HEK293 (cell line): Measurements from ENCODE around the gene PIN4.
"Not testable (repeated sequence)": the region's sequence is repeated elsewhere in the genome, so short reads cannot be mapped to it uniquely, and the experiment has no call there.

ENCODE experiments used
- CTCF ChIA-PET: fragments of 350-600 bp; formaldehyde crosslinking; extraction: SDS; loops from one replicate; lab custom pipeline; 2021; ENCODE audit warnings: antibody characterized with exemption; lab: Yijun Ruan, JAX
- POLR2A ChIA-PET: fragments of 300-600 bp; formaldehyde crosslinking; extraction: SDS; loops from one replicate; lab custom pipeline; 2020; ENCODE audit warnings: antibody characterized with exemption, inconsistent platforms; lab: Yijun Ruan, JAX
- H3K27ac ChIP-seq: fragments of 200-500 bp; sonication (Bioruptor generic); 2 replicates; pipeline ENCODE4 v1.5.1; 2014; ENCODE audit warnings: low read depth, low read length, control low read depth, inconsistent platforms; ENCODE audit errors: extremely low read depth
- H3K36me3 ChIP-seq, 2 experiments: fragments of 200-500 bp in 1 of 2; sonication (Bioruptor generic) in 1 of 2; 1 replicate in 1 of 2; 2 replicates in 1 of 2; pipeline ENCODE4 v1.5.1; 2014 to 2017; ENCODE audit warnings: inconsistent platforms in 2 of 2, low read length in 2 of 2; ENCODE audit not compliant: control insufficient read depth in 2 of 2, insufficient read depth in 1 of 2
- H3K4me1 ChIP-seq: fragments of 200-500 bp; sonication (Bioruptor generic); 2 replicates; pipeline ENCODE4 v1.5.1; 2014; ENCODE audit warnings: mild to moderate bottlenecking, low read length, inconsistent platforms; ENCODE audit not compliant: control insufficient read depth, insufficient read depth
- H3K4me3 ChIP-seq: 2 replicates; pipeline ENCODE4 v1.5.1; 2011; ENCODE audit warnings: low read depth, mild to moderate bottlenecking, control low read depth, low read length, moderate library complexity
- H3K9me3 ChIP-seq: fragments of 200-500 bp; sonication (Bioruptor generic); 2 replicates; pipeline ENCODE4 v1.5.1; 2014; ENCODE audit warnings: low read depth, low read length, inconsistent platforms; ENCODE audit not compliant: control insufficient read depth, insufficient read depth
- KLF10 ChIP-seq: fragments of 450-650 bp; IDR thresholded peaks from 2 replicates; pipeline ENCODE4 v1.5.1; 2018; ENCODE audit warnings: missing biosample characterization, mild to moderate bottlenecking, missing genetic modification characterization
- KLF9 ChIP-seq: fragments of 450-650 bp; formaldehyde crosslinking; IDR thresholded peaks from 2 replicates; pipeline ENCODE4 v1.5.1; 2016; ENCODE audit warnings: missing biosample characterization, missing genetic modification characterization, low read depth
- PRDM1 ChIP-seq: fragments of 450-650 bp; formaldehyde crosslinking; IDR thresholded peaks from 2 replicates; pipeline ENCODE4; 2016; ENCODE audit warnings: missing biosample characterization, missing genetic modification characterization
- REPIN1 ChIP-seq: fragments of 450-650 bp; formaldehyde crosslinking; IDR thresholded peaks from 2 replicates; pipeline ENCODE4 v1.5.1; 2017; ENCODE audit warnings: missing biosample characterization, missing genetic modification characterization, low read depth
- WT1 ChIP-seq: fragments of 450-650 bp; formaldehyde crosslinking; IDR thresholded peaks from 2 replicates; pipeline ENCODE4 v1.5.1; 2016; ENCODE audit warnings: missing biosample characterization, missing genetic modification characterization
- ZBTB26 ChIP-seq: fragments of 450-650 bp; formaldehyde crosslinking; optimal IDR thresholded peaks from 2 replicates; pipeline ENCODE3; 2016; ENCODE audit warnings: missing biosample characterization, mild to moderate bottlenecking, missing genetic modification characterization
- ZEB2 ChIP-seq: fragments of 450-650 bp; formaldehyde crosslinking; IDR thresholded peaks from 2 replicates; pipeline ENCODE4 v1.5.1; 2016; ENCODE audit warnings: missing biosample characterization, missing genetic modification characterization
- ZFP3 ChIP-seq: fragments of 450-650 bp; formaldehyde crosslinking; IDR thresholded peaks from 2 replicates; pipeline ENCODE4 v1.5.1; 2016; ENCODE audit warnings: low read depth, missing biosample characterization, missing genetic modification characterization
- ZFP37 ChIP-seq: fragments of 450-650 bp; formaldehyde crosslinking; IDR thresholded peaks from 2 replicates; pipeline ENCODE4 v1.5.1; 2016; ENCODE audit warnings: missing biosample characterization, missing genetic modification characterization
- ZNF10 ChIP-seq: fragments of 450-650 bp; formaldehyde crosslinking; IDR thresholded peaks from 2 replicates; pipeline ENCODE4 v1.5.1; 2017; ENCODE audit warnings: missing biosample characterization, missing genetic modification characterization
- ZNF121 ChIP-seq: fragments of 450-650 bp; formaldehyde crosslinking; IDR thresholded peaks from 2 replicates; pipeline ENCODE4 v1.5.1; 2016; ENCODE audit warnings: missing biosample characterization, missing genetic modification characterization
- ZNF138 ChIP-seq: fragments of 450-650 bp; formaldehyde crosslinking; IDR thresholded peaks from 2 replicates; pipeline ENCODE4 v1.5.1; 2016; ENCODE audit warnings: missing biosample characterization, missing genetic modification characterization, borderline replicate concordance
- ZNF221 ChIP-seq: fragments of 450-650 bp; formaldehyde crosslinking; IDR thresholded peaks from 2 replicates; pipeline ENCODE4 v1.5.1; 2017; ENCODE audit warnings: missing biosample characterization, missing genetic modification characterization, borderline replicate concordance
- ZNF354C ChIP-seq: fragments of 450-650 bp; formaldehyde crosslinking; IDR thresholded peaks from 2 replicates; pipeline ENCODE4 v1.5.1; 2016; ENCODE audit warnings: missing biosample characterization, missing genetic modification characterization, low read depth, borderline replicate concordance
- ZNF391 ChIP-seq: fragments of 450-650 bp; formaldehyde crosslinking; IDR thresholded peaks from 2 replicates; pipeline ENCODE4 v1.5.1; 2016; ENCODE audit warnings: low read depth, missing biosample characterization, missing genetic modification characterization, borderline replicate concordance
- ZNF394 ChIP-seq: fragments of 450-650 bp; formaldehyde crosslinking; IDR thresholded peaks from 2 replicates; pipeline ENCODE4 v1.5.1; 2016; ENCODE audit warnings: missing biosample characterization, missing genetic modification characterization, mild to moderate bottlenecking, moderate library complexity, borderline replicate concordance
- ZNF514 ChIP-seq: fragments of 450-650 bp; formaldehyde crosslinking; IDR thresholded peaks from 2 replicates; pipeline ENCODE4 v1.5.1; 2016; ENCODE audit warnings: missing biosample characterization, missing genetic modification characterization
- ZNF521 ChIP-seq: fragments of 450-650 bp; formaldehyde crosslinking; IDR thresholded peaks from 2 replicates; pipeline ENCODE4 v1.5.1; 2017; ENCODE audit warnings: missing biosample characterization, mild to moderate bottlenecking, missing genetic modification characterization
- ZNF561 ChIP-seq: fragments of 450-650 bp; IDR thresholded peaks from 2 replicates; pipeline ENCODE4 v1.5.1; 2018; ENCODE audit warnings: missing biosample characterization, missing genetic modification characterization, borderline replicate concordance
- ZNF571 ChIP-seq: fragments of 450-650 bp; formaldehyde crosslinking; IDR thresholded peaks from 2 replicates; pipeline ENCODE4 v1.5.0; 2017; ENCODE audit warnings: missing biosample characterization, missing genetic modification characterization
- ZNF621 ChIP-seq: fragments of 450-650 bp; formaldehyde crosslinking; IDR thresholded peaks from 2 replicates; pipeline ENCODE4 v1.5.1; 2017; ENCODE audit warnings: missing biosample characterization, missing genetic modification characterization
- ZNF677 ChIP-seq: fragments of 450-650 bp; IDR thresholded peaks from 2 replicates; pipeline ENCODE4 v1.5.0; 2018; ENCODE audit warnings: missing biosample characterization, mild to moderate bottlenecking, missing genetic modification characterization, moderate library complexity
- ZSCAN16 ChIP-seq: fragments of 450-650 bp; formaldehyde crosslinking; IDR thresholded peaks from 2 replicates; pipeline ENCODE4 v1.5.1; 2016; ENCODE audit warnings: missing biosample characterization, missing genetic modification characterization
- ZSCAN23 ChIP-seq: fragments of 450-650 bp; formaldehyde crosslinking; IDR thresholded peaks from 2 replicates; pipeline ENCODE4 v1.5.1; 2016; ENCODE audit warnings: missing biosample characterization, missing genetic modification characterization
- TF ChIP-seq, protein P1 (sequence below): fragments of 450-650 bp; formaldehyde crosslinking; IDR thresholded peaks from 2 replicates; pipeline ENCODE4 v1.5.1; 2016; ENCODE audit warnings: missing biosample characterization, missing genetic modification characterization

PIN4 gene

DNA sequence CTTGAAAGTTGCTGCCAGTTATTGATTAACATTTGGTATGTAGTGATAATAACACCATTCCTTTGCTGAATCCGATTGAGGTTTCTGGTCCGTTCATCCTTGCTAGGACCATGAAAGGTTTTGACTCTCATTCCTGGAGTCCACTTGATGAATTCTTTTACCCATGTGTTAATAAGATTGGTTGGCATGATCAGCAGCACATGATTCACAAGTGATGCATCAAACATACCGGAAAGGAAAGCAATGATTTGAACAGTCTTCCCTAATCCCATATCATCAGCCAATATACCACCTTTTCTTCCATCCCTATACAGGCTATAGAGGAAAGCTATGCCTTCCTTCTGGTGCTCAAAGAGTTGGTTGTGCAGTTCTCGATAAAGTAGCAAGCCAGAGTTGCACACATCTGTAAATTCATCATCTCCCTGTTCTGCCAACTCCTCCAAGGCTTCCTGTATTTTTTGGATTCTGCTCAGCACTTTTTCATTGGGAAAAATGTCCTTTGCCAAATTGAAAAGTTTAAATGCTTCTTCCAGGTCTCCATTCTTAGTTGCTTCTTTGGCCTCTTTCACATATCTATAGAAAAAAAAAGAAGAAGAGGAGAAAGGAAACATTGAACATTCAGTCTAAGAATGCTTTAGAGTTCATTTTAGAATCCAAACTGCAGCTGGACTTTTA lies 26.7 kb downstream of the PIN4 start:
- no peak overlapping the region for H3K4me3 ChIP-seq
- CTCF ChIA-PET, result interaction anchor here (0.7 kb wide), 3 partner anchors 10 to 1550 kb away, joined by 3 to 6 read pairs (median 5); no protein-coding TSS in a partner anchor
- H3K36me3 ChIP-seq, result peaks cover 21 to 59% of the 10 kb centered on the region in 2 experiments
- H3K4me1 ChIP-seq, result no peaks in the 10 kb centered on the region
- no peaks in the 10 kb centered on the region for H3K9me3 ChIP-seq
- POLR2A ChIA-PET, result no interaction called here
- no peak overlapping the region for H3K27ac ChIP-seq
- TF ChIP-seq ZNF138 (tag by site-specific recombination), result no peak
- TF ChIP-seq WT1 (tag by site-specific recombination), result no peak
- TF ChIP-seq ZNF221 (tag by site-specific recombination), result no peak
- no peak for TF ChIP-seq ZNF561 (tag by site-specific recombination)
- TF ChIP-seq ZNF391, result no peak
- TF ChIP-seq ZNF394 (tag by site-specific recombination), result no peak
- no peak for TF ChIP-seq ZSCAN16
- no peak for TF ChIP-seq ZBTB26
- TF ChIP-seq ZFP37 (tag by site-specific recombination), result no peak
- no peak for TF ChIP-seq ZNF571 (tag by site-specific recombination)

DNA sequence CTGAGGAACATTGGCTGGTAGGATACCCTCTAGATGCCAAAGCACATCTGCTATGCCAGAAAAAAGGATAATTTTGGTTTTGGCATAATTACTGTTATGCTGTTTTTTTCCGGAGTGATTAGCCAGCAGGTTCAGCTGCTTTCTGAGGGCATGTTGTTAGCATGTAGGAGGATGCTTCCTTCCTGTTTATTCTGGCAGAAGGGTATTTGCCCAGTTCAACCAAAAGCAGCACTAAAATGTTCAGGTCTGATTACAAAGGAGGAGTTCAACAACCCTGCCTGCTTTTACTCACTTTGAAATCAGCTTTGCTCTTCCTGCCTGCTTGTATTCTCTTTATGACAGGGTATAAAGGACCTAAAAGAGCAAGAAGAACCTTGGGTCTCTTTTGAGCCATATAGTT lies 35.4 kb downstream of the PIN4 start:
- POLR2A ChIA-PET, result interaction anchor here (0.7 kb wide), 1 partner anchor 60 kb away, joined by 3 read pairs; the partner anchor contains the start of gene RPS4X
- H3K4me3 ChIP-seq, result no peak overlapping the region
- CTCF ChIA-PET, result interaction anchor here (0.7 to 1.0 kb wide), 3 partner anchors 21 to 279 kb away, joined by 3 read pairs; no protein-coding TSS in a partner anchor

DNA sequence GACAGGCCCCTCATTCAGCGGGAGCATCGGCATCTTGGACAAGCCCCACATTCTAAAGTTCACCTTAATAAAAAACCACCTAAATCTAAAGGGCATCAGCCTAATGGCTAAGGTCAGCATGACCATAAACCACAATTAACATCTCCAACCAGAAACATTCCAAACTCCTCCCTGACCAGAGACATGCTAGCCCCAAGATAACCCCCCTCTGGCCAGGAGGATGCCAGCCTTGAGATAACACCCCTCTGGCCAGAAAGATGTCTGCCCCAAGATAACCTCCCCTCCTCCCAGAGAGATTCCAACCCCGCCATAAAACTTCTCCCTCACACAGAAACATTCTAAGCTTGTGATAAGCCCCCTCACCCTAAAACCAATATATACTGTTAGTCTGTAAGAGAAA lies 38.8 kb downstream of the PIN4 start:
- H3K4me1 ChIP-seq, H3K4me3 ChIP-seq, H3K9me3 ChIP-seq, H3K27ac ChIP-seq, POLR2A ChIA-PET: not testable (repeated sequence)
- CTCF ChIA-PET, result interaction anchor here (0.7 to 1.4 kb wide), 2 partner anchors 25 to 78 kb away, joined by 3 to 7 read pairs; no protein-coding TSS in a partner anchor
- H3K36me3 ChIP-seq, result peaks cover 6 to 10% of the 10 kb centered on the region in 2 experiments; a peak in 2 of 3 replicates

More for the DNA sequence above, 35.4 kb downstream of the PIN4 start:
- peaks cover 7% of the 10 kb centered on the region for H3K9me3 ChIP-seq
- no peak overlapping the region for H3K27ac ChIP-seq
- no peaks in the 10 kb centered on the region for H3K4me1 ChIP-seq
- peaks cover 6 to 7% of the 10 kb centered on the region in 2 experiments; a peak in 2 of 3 replicates for H3K36me3 ChIP-seq
- no peak for TF ChIP-seq ZNF521 (tag by site-specific recombination)
- TF ChIP-seq ZFP3 (tag by site-specific recombination), result no peak
- no peak for TF ChIP-seq PRDM1 (tag by site-specific recombination)
- TF ChIP-seq ZEB2 (tag by site-specific recombination), result no peak
- no peak for TF ChIP-seq ZNF121
- no peak for TF ChIP-seq KLF10 (tag by site-specific recombination)
- no peak for TF ChIP-seq ZNF677
- no peak for TF ChIP-seq ZNF621 (tag by site-specific recombination)
- no peak for TF ChIP-seq ZSCAN23 (tag by site-specific recombination)
- TF ChIP-seq ZNF514 (tag by site-specific recombination), result no peak
- TF ChIP-seq REPIN1 (tag by site-specific recombination), result no peak
- no peak for TF ChIP-seq ZNF10 (tag by site-specific recombination)
- no peak for TF ChIP-seq ZNF354C
- no peak for TF ChIP-seq KLF9 (tag by site-specific recombination)
- TF ChIP-seq, protein P1, sequence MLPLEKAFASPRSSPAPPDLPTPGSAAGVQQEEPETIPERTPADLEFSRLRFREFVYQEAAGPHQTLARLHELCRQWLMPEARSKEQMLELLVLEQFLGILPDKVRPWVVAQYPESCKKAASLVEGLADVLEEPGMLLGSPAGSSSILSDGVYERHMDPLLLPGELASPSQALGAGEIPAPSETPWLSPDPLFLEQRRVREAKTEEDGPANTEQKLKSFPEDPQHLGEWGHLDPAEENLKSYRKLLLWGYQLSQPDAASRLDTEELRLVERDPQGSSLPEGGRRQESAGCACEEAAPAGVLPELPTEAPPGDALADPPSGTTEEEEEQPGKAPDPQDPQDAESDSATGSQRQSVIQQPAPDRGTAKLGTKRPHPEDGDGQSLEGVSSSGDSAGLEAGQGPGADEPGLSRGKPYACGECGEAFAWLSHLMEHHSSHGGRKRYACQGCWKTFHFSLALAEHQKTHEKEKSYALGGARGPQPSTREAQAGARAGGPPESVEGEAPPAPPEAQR (tag by site-specific recombination), result no peak
